ENCODE data around the gene EMILIN2. TPM values are rescaled to one million over a fixed set of nuclear protein-coding genes. Genes with fewer than 3 reads are reported as not detected.
"Not testable (repeated sequence)": the region's sequence is repeated elsewhere in the genome, so short reads cannot be mapped to it uniquely, and the experiment has no call there.

Gene EMILIN2
- total RNA-seq, 1 donor from 2014 or later = 1.3 TPM

DNA sequence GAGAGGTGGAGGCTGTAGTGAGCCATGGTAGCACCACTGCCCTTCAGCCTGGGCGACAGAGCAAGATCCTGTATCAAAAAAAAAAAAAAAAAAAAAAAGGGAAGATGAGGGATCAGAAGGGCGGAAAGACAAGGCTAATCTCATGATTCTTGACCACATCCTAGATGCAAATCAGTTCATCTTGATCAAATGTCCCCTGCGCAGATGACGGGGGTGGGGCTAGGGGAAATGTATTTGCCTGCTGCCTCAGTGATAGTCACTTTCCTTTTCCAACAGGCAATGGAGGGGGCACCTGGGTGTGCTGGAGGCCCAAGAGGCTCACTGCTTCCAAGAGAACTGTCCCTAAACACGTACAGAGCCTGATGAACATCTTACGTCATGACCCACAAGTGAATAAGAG lies 3.7 kb upstream of the EMILIN2 start:
- no peak for DNase-seq (ENCODE audit: low read depth in 2 of 2)

DNA sequence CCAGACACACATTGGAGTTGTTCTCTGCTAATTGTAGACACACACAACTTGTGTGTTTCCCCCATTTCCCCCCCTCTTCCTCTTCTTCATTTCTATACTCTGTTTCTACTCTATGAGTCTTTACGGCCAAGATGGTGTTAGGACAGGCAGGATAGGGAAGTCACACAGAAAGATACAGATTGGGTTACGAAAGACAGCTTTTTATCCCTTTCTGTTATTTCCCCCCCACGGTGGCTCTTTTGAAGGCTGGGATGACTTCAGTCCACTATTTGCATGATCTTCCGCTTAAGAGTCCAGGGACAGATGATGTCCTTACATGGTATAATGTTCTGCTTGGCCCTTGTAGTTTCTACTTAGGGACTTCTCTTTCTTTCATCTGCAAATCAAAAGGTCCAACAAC lies 1.6 kb upstream of the EMILIN2 start:
- DNase-seq (ENCODE audit: low read depth in 2 of 2) = no peak

DNA sequence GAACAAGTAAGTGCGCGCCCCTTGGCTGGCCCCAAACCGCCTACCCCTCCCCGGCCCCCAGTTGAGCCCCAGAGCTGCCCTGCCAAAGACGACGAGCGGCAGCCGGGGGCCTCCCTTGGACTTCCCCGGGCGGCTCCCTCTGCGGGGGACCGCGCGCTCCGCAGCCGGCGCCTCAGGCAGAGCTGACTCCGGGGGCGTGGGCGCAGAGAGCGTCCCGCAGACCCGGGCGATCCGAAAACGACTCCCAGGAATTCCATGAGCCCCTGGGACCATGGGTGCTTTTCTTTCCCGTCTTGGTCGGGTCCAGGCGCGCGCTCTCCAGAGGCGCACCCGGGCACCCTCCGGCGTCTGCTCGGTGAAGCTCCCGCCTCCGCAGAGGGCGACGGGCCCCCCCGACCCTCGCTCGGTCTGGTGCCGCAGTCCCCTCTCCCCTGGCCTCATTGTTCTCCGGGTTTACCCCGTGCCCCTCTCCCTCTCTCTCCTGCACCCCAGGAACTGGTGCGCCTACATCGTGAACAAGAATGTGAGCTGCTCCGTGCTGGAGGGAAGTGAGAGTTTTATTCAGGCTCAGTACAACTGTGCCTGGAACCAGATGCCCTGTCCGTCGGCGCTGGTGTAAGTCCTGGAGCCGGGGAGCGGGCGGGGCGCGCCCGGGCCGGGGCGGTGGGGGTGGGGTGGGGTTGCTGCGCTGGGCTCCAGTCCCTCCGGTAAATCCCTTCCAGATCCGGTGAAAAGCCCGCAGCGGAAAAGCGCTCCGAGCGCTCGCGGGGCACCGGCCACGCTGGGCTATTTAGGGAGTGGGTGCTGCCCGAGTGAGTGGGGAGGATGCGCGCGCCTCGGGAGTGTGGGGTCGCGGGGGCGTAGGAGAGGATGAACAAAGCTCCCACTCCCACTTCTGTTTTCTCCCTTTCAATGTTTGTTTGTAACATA lies 776 bp downstream of the EMILIN2 start:
- peak in 1 of 2 donors; percentile 11 for DNase-seq (ENCODE audit: low read depth in 2 of 2)

DNA sequence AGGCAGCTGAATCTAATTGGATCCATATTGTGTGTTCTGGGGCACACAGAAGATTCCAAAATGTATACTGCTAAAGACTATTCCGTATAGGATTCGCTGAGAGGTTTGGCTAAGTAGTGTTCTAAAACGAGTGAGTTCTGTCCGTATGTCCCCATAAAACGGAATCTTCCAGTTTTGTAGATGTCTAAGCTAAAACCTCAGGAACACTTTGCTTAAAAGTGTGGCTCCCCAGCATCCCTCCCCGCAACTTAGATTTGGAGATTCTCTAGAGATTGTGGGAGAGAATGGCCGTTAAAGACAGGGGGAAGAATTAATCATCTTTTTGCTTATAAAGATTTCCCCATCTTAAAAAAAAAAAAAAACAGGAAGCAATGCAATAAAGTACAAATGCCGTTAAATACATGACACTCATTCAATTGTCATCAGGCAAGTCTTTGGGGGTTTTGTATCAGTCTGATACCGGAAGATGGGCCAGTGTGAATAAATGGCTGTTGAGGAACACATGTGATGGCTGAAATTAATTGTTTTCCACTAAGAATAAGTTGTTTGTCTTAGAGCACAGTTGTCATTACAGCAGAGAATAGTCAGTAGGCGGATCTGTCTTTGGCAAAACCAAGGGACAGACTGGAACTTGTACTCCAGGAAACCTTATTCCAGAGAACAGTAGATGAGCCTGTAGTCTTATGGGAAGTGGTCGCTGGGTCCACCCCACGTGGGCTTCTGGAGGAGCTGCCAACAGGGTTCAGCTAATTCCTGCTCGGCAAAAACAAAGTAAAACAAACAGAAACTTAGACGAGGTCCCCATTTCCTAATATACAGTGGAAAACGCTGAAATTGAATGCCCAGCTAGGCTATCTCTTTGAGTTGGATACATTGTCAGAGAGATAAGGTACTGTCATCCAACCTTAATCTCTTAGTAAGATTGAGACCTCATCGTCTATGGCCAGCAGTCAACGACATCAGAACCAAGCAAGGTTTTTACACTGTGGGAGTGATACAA lies 1.7 kb downstream of the EMILIN2 start:
- no peak for DNase-seq (ENCODE audit: low read depth in 2 of 2)

DNA sequence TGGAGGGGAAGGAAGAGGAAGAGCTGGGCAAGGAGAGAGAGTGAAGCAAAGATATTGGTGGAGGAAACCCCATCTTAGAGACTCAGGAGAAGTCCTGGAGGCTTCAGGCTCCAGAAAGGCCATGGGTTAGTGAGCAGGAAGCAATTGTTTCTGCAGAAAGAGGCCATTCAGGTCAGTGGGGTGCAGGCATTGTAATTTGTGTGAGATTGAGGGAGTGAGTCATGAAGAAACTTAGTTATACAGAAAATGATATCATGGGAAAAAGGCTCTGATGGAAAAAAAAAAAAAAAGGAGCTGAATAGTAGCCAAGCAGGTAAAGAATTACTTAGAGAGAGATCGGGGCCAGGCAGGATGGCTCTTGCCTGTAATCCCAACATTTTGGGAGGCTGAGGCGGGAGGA lies 4.0 kb downstream of the EMILIN2 start:
- DNase-seq (ENCODE audit: low read depth in 2 of 2) = no peak

DNA sequence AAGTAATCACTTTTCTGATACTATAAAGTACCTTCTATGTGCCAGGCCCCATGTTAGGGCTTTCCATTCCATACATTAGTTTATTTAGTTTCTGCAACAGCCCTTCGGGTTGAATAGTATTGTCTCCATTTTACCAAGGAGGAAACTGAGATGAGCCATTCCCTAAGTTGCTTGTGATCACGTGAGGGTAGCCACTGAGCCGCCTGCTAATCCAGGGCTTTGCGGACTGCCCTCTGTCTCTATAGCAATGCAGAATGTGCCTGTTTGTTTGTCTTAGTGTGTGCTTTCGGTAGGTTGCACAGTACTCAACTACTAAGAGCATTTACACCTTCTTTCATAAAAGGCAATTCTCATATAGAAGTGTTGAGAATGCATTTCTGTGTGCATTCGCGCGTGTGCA lies 5.0 kb downstream of the EMILIN2 start:
- no peak for DNase-seq (ENCODE audit: low read depth in 2 of 2)

DNA sequence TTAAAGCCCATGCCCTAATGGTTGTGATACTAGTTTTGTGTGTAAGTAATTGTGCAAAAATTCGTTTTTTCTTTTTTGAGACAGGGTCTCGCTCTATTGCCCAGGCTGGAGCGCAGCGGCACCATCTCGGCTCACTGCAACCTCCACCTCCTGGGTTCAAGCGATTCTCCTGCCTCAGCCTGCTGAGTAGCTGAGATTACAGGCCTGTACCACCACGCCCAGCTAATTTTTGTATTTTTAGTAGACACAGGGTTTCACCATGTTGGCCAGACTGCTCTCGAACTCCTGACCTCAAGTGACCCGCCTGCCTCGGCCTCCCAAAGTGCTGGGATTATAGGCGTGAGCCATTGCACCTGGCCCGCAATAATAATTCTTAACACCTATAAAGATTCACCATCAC lies 5.7 kb downstream of the EMILIN2 start:
- not testable (repeated sequence) for DNase-seq (ENCODE audit: low read depth in 2 of 2)

DNA sequence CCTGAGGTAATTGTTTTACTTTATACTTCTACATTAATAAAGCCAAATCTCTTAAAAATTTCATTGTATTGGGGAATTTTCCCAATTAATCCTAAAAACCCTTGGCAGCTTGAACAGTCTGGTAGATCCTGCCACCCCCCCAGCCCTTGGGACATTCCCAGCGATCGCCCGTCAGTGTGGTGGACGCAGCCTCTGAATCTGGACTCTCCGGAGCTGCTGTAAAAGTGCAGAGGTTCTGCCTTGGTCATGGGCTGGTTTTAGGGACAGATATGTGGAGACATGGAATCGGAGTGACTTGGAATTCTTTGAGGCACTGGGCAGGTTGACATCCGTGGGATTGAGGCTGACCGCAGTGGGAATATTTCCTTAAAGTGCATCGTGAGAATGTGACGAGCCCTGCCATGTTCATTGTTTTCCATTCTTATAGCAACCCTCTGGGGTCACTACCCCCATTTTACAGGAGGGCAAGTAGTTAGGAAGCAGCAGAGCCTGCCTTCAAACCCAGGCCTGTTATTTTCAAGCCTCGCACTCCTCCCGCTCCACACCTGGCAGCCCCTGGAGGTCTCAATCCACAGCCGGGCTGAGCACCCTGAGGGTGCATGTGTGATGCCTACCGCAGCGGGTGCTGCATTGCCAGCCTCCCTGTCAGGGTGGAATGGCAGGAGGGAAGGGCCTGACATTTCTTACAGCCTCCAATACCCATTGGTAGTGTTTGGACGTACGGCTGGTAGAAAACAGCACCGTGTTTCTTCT lies 6.5 kb downstream of the EMILIN2 start:
- DNase-seq (ENCODE audit: low read depth in 2 of 2) = no peak

DNA sequence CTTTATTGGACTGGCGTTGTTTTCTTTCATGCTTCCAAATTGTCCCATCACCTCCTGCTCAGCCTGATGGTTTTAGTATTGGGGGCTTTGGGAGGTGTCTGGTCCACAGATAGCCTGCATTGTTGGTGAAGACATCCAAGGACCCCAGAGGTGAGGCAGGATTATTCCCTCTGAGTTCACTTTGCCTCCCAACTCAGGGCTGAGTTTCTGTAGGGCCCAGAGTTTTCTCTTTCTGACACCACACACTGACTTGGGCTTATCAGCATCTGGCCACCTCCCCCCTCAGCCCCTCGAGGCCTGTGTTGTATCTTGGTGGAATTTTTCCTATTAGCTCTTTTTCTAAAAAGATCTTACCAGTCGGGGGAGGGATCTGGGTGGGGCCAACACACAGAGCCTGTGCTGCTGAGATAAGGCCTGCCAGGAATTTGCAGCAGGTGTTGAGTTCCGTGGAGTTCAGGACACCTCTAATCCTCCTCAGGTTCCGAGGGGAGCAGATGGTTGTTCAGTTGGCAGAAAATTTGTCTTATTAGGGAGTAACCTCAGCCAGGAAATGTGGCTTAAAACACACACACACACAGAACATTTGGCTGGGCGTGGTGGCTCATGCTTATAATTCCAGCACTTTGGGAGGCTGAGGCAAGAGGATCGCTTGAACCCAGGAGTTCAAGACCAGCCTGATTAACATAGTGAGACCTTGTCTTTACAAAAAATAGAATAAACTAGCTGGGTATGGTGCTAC lies 7.3 kb downstream of the EMILIN2 start:
- DNase-seq (ENCODE audit: low read depth in 2 of 2) = no peak

DNA sequence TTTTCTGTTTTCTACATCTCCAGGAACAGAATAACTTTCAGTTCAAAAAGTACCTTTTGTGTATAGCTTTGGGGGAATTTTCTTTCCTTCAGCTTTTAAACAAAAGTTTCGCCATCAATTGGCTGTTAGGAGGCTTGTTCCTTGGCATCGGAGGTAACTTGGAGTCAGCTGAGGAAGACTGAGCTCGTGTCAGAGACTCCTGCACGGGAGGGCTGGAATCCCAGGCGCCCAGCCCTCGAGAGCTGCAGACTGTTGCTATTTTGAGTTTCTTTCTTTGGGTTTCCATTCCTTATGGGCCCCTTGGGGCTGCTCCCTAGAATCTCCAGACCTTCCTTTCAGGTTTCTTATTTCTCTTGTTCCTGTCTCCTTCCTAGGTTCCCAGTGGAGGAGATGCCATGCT lies 8.1 kb downstream of the EMILIN2 start:
- no peak for DNase-seq (ENCODE audit: low read depth in 2 of 2)

DNA sequence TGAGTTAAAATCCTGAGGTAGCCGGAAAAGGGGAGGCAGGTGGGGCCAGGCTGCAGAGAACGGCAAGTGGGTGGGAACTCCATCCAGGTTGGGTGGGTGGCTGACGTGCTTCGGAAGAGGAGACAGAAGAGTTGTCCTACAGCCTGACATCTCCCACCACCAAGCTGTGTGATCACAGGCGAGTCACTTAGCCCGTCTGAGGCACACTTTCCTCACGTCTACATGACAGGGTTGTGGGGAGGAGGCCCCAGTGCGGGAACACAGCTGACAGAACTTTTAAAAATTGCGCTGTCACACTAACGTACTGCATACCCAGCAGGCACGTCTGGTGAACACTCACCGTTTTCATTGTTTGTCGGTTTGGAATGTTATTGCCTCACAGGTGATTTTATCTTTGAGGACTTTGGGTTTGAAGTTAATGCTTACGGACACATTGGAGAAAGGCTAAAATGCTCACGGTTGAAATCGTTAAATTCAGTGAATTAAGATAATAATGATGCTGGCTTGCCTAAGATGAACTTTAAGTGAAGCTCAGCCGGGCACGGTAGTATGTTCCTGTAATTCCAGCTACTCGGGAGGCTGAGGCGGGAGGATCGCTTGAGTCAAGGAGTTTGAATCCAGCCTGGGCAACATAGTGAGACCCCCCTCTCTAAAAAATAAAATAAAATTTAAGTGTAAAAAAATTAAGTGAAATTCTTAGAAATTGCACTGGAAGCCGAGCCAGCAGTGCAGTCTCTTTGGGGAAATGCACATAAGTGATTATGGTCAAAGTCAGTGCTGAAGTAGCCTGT lies 8.9 kb downstream of the EMILIN2 start:
- DNase-seq (ENCODE audit: low read depth in 2 of 2) = no peak

DNA sequence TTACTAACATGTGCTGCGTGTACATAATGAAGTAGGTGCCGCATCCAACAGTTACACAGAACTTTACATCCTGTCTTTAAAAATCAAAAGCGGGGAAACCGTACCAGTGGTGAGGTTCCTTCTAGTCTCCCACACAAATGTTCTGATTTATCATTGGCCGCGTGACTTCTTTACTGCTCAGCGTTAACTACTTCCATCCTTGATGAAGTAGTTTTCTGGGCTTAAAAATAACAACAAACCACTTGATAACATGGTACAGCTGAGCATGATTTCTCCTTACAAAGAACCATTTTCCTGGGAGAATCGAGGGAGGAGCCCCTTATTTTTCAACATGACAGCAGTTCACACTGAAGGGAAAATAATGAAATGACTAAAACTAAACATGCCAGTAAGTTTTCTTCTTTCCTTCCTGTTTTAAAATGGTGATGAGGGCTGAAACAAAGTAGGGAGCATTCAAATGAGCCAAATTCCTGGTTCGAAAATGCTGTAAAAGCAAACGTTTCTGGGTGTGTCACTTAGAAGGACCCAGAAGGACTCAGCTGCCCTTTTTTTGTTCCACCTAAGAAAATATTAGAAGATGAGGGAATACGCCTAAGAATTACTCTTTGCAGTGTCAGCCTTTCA lies 9.9 kb downstream of the EMILIN2 start:
- DNase-seq (ENCODE audit: low read depth in 2 of 2) = no peak

DNA sequence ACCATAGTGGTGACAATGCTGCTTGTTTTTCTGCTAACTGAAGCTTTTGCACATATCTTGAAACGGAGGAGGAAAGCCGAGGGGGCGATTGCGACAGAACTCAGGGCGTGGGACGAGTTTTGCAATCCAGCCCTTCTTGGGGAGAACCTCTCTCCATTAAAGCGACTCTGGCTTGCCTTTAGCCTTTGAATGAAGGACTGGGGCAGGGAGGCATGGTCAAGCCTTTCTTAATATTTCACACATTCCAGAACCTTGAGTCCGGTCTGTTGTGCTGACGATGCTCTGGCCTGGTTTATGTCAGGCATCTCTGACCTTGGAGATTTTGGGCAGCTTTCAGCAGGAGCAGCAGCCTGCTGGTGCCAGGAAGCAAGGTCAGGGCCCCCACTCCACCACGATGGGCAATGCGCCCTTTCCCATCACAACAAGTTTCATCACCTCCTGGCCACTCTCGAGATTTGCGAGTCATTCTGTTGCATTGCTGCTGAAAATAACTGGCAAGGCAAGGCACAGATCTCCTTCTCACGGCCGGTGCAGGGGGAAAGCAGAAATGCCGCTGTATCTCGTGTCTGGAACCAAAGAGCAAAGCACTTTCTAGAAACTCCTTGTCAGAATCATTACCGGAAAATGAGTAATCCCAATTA lies 10.8 kb downstream of the EMILIN2 start:
- no peak for DNase-seq (ENCODE audit: low read depth in 2 of 2)

DNA sequence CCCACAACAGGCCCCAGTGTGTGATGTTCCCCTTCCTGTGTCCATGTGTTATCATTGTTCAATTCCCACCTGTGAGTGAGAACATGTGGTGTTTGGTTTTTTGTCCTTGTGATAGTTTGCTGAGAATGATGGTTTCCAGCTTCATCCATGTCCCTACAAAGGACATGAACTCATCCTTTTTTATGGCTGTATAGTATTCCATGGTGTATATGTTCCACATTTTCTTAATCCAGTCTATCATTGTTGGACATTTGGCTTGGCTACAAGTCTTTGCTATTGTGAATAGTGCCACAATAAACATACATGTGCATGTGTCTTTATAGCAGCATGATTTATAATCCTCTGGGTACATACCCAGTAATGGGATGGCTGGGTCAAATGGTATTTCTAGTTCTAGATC lies 13.6 kb downstream of the EMILIN2 start:
- DNase-seq (ENCODE audit: low read depth in 2 of 2) = not testable (repeated sequence)

DNA sequence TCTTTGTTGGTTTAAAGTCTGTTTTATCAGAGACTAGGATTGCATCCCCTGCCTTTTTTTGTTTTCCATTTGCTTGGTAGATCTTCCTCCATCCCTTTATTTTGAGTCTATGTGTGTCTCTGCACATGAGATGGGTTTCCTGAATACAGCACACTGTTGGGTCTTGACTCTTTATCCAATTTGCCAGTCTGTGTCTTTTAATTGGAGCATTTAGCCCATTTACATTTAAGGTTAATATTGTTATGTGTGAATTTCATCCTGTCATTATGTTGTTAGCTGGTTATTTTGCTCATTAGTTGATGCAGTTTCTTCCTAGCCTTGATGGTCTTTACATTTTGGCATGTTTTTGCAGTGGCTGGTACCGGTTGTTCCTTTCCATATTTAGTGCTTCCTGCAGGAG lies 17.2 kb downstream of the EMILIN2 start:
- not testable (repeated sequence) for DNase-seq (ENCODE audit: low read depth in 2 of 2)

DNA sequence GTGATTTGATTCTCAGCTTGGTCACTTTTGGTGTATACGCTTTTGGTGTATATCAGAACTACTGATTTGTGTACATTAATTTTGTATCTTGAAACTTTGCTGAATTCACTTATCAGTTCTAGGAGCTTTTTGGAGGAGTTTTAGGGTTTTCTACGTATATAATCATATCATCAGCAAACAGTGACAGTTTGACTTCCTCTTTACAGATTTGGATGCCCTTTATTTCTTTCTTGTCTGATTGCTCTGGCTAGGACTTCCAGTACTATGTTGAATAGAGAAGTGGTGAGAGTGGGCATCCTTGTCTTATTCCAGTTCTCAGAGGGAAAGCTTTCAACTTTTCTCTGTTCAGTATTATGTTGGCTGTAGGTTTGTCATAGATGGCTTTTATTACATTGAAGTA lies 19.7 kb downstream of the EMILIN2 start:
- DNase-seq (ENCODE audit: low read depth in 2 of 2) = not testable (repeated sequence)

DNA sequence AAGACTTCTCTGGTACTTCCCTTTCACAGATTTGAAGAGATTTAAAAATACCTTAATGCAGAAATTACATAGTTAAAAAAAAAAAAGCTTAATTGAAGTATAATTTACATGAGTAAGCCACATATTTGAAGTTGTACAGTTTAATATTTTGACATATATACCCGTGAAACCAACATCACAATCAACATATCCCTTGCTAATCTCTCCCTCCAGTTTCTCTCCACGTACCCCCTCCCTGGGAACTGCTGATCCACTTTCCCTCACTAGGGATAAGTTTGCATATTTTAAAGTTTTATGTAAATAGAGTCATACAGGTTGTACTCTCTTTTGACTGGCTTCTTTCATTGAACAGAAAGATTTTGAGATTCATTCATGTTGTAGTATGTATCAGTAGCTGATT lies 22.4 kb downstream of the EMILIN2 start:
- DNase-seq (ENCODE audit: low read depth in 2 of 2) = no peak

DNA sequence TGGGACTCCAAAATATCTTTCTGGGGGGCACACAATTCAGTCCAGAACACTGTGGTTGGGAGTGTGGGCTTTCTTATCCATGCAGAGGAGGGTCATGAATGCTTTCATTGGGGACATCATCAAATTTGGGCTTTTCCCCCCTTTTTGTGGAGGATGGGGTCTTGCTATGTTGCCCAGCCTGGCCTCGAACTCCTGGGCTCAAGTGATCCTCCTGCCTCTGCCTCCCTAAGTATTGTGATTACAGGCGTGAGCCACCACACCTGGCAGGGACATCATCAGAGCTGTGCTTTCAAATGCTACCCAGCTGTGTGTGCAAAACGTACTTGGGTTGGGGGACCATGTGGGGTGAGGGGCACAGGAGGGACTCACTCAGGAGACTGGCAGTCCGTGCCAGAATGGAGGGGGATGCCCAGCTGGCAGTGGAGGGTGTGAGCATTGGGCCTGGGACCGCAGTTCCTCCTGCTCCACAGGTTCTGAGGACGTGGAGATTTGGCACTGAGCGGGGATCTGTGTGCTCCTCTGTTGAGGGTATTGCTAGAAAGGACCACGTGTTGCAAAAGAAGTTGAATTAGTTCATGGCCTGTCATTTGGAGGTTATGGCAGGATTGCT lies 24.4 kb downstream of the EMILIN2 start:
- DNase-seq (ENCODE audit: low read depth in 2 of 2) = no peak

DNA sequence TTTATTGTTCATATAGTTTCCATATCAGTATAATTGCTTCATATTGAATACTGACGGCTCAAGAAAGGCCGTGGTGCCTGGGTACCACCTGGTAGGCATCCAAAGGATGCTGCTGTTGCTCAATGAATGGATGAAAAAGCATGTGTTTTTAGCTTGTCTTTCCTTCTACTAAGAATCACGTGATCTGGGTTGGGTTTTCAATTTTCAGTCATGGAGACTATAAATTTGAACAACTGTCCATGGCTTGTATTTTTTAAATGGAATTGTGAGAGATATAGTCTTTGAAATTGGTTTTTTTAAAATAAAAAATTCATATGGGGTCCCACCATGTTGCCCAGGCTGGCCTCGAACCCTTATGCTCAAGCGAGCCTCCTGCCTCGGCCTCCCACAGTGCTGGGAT lies 25.3 kb downstream of the EMILIN2 start:
- DNase-seq (ENCODE audit: low read depth in 2 of 2) = no peak

All from dermis microvascular lymphatic vessel endothelial cell (primary cell).